ENCODE results near the gene SERPIND1.

Gene SERPIND1

DNA sequence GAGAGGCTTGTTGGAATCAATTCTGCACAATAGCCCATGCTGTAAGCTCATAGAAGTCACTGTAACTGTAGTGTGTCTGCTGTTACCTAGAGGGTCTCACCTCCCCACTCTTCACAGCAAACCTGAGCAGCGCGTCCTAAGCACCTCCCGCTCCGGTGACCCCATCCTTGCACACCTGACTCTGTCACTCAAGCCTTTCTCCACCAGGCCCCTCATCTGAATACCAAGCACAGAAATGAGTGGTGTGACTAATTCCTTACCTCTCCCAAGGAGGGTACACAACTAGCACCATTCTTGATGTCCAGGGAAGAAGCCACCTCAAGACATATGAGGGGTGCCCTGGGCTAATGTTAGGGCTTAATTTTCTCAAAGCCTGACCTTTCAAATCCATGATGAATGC is 13.3 kb downstream of the SERPIND1 start:
- H3K27ac ChIP-seq (ENCODE audit: low read length, poor library complexity, severe bottlenecking): no peak overlapping the region
- H3K79me1 ChIP-seq (replicated peaks; ENCODE audit: low read length, poor library complexity, severe bottlenecking): peaks cover 2% of the 10 kb centered on the region
- H3K27me3 ChIP-seq (ENCODE audit: control insufficient read depth in 1 of 2, insufficient read depth in 1 of 2, low read length in 2 of 2): no peaks in the 10 kb centered on the region
- DNase-seq: no peak
- H3K4me3 ChIP-seq (ENCODE audit: insufficient read depth in 1 of 2, low read depth in 1 of 2, low read length in 2 of 2): no peak overlapping the region
- H2BK15ac ChIP-seq (ENCODE audit: low read depth, poor library complexity, severe bottlenecking): no peak overlapping the region
- H3K9ac ChIP-seq (ENCODE audit: low read length): no peak overlapping the region
- no peak overlapping the region for H3K14ac ChIP-seq (ENCODE audit: low read length in 2 of 2)
- no peak overlapping the region for H3K4ac ChIP-seq (ENCODE audit: low read depth in 1 of 2, low read length in 2 of 2)
- H4K91ac ChIP-seq (ENCODE audit: low read length): no peak overlapping the region
- 97% methylated on average over 4 of the region's 4 CpGs for WGBS
- no peak overlapping the region for H2BK5ac ChIP-seq (ENCODE audit: low read depth, low read length, poor library complexity, severe bottlenecking)
- H3K4me2 ChIP-seq (ENCODE audit: low read length, poor library complexity, severe bottlenecking): no peak overlapping the region
- H4K8ac ChIP-seq (ENCODE audit: low read length): no peak overlapping the region
- no peaks in the 10 kb centered on the region for H3K9me3 ChIP-seq (ENCODE audit: control insufficient read depth, low read length)
- H3K36me3 ChIP-seq (ENCODE audit: control insufficient read depth in 1 of 2, insufficient read depth in 2 of 2, low read depth in 1 of 2, low read length in 2 of 2): peaks cover 36 to 54% of the 10 kb centered on the region in 2 experiments
- no peak overlapping the region for H2BK12ac ChIP-seq (ENCODE audit: low read length in 2 of 2)
- no peak overlapping the region for H3K18ac ChIP-seq (ENCODE audit: low read depth in 1 of 2, low read length in 2 of 2)
- H2AK5ac ChIP-seq (ENCODE audit: low read length, severe bottlenecking): no peak overlapping the region
- H3K4me1 ChIP-seq (ENCODE audit: control insufficient read depth, insufficient read depth, low read depth, low read length): peaks cover 2% of the 10 kb centered on the region
- no peak overlapping the region for H2AFZ ChIP-seq (ENCODE audit: low read depth, low read length)
- no peak overlapping the region for H3K23ac ChIP-seq (ENCODE audit: low read length in 2 of 2)
- no peak overlapping the region for H2BK120ac ChIP-seq (ENCODE audit: low read depth, low read length)

GRCh38 chr22:20787746-20788626 is 14.1 kb downstream of the SERPIND1 start:
- H4K91ac ChIP-seq (ENCODE audit: low read length): no peak overlapping the region
- no peak overlapping the region for H2BK5ac ChIP-seq (ENCODE audit: low read depth, low read length, poor library complexity, severe bottlenecking)
- no peak overlapping the region for H3K27ac ChIP-seq (ENCODE audit: low read length, poor library complexity, severe bottlenecking)
- H2BK12ac ChIP-seq (ENCODE audit: low read length in 2 of 2): no peak overlapping the region
- no peak overlapping the region for H3K23ac ChIP-seq (ENCODE audit: low read length in 2 of 2)
- H4K8ac ChIP-seq (ENCODE audit: low read length): no peak overlapping the region
- no peak overlapping the region for H3K4me2 ChIP-seq (ENCODE audit: low read length, poor library complexity, severe bottlenecking)
- H3K79me1 ChIP-seq (replicated peaks; ENCODE audit: low read length, poor library complexity, severe bottlenecking): peaks cover 2% of the 10 kb centered on the region
- no peak for DNase-seq
- H2BK120ac ChIP-seq (ENCODE audit: low read depth, low read length): no peak overlapping the region
- H3K4ac ChIP-seq (ENCODE audit: low read depth in 1 of 2, low read length in 2 of 2): no peak overlapping the region
- peaks cover 2% of the 10 kb centered on the region for H3K4me1 ChIP-seq (ENCODE audit: control insufficient read depth, insufficient read depth, low read depth, low read length)
- H3K9ac ChIP-seq (ENCODE audit: low read length): no peak overlapping the region
- H3K9me3 ChIP-seq (ENCODE audit: control insufficient read depth, low read length): no peaks in the 10 kb centered on the region
- H3K4me3 ChIP-seq (ENCODE audit: insufficient read depth in 1 of 2, low read depth in 1 of 2, low read length in 2 of 2): no peak overlapping the region
- 98% methylated on average over 2 of the region's 4 CpGs for WGBS
- no peak overlapping the region for H3K14ac ChIP-seq (ENCODE audit: low read length in 2 of 2)
- no peak overlapping the region for H2AK5ac ChIP-seq (ENCODE audit: low read length, severe bottlenecking)
- H3K27me3 ChIP-seq (ENCODE audit: control insufficient read depth in 1 of 2, insufficient read depth in 1 of 2, low read length in 2 of 2): no peaks in the 10 kb centered on the region
- H3K18ac ChIP-seq (ENCODE audit: low read depth in 1 of 2, low read length in 2 of 2): no peak overlapping the region
- no peak overlapping the region for H2AFZ ChIP-seq (ENCODE audit: low read depth, low read length)
- no peak overlapping the region for H2BK15ac ChIP-seq (ENCODE audit: low read depth, poor library complexity, severe bottlenecking)
- peaks cover 43 to 62% of the 10 kb centered on the region in 2 experiments for H3K36me3 ChIP-seq (ENCODE audit: control insufficient read depth in 1 of 2, insufficient read depth in 2 of 2, low read depth in 1 of 2, low read length in 2 of 2)

GRCh38 chr22:20788627-20789344 is 14.9 kb downstream of the SERPIND1 start:
- Histone ChIP-seq H3K18ac (ENCODE audit: low read depth in 1 of 2, low read length in 2 of 2) (no peak overlapping the region), H2BK120ac (ENCODE audit: low read depth, low read length) (no peak overlapping the region), H3K36me3 (ENCODE audit: control insufficient read depth in 1 of 2, insufficient read depth in 2 of 2, low read depth in 1 of 2, low read length in 2 of 2) (peaks cover 43 to 60% of the 10 kb centered on the region in 2 experiments), H3K4me1 (ENCODE audit: control insufficient read depth, insufficient read depth, low read depth, low read length) (peaks cover 2% of the 10 kb centered on the region), H4K8ac (ENCODE audit: low read length) (no peak overlapping the region), H2BK15ac (ENCODE audit: low read depth, poor library complexity, severe bottlenecking) (no peak overlapping the region), H3K27me3 (ENCODE audit: control insufficient read depth in 1 of 2, insufficient read depth in 1 of 2, low read length in 2 of 2) (no peaks in the 10 kb centered on the region), H3K4ac (ENCODE audit: low read depth in 1 of 2, low read length in 2 of 2) (no peak overlapping the region), H2AK5ac (ENCODE audit: low read length, severe bottlenecking) (no peak overlapping the region), H3K9ac (ENCODE audit: low read length) (no peak overlapping the region), H3K9me3 (ENCODE audit: control insufficient read depth, low read length) (no peaks in the 10 kb centered on the region), H3K79me1 (replicated peaks; ENCODE audit: low read length, poor library complexity, severe bottlenecking) (peaks cover 2% of the 10 kb centered on the region), H2AFZ (ENCODE audit: low read depth, low read length) (no peak overlapping the region), H3K27ac (ENCODE audit: low read length, poor library complexity, severe bottlenecking) (no peak overlapping the region), H2BK5ac (ENCODE audit: low read depth, low read length, poor library complexity, severe bottlenecking) (no peak overlapping the region), H4K91ac (ENCODE audit: low read length) (no peak overlapping the region), H3K23ac (ENCODE audit: low read length in 2 of 2) (no peak overlapping the region), H3K4me2 (ENCODE audit: low read length, poor library complexity, severe bottlenecking) (no peak overlapping the region), H2BK12ac (ENCODE audit: low read length in 2 of 2) (no peak overlapping the region), H3K4me3 (ENCODE audit: insufficient read depth in 1 of 2, low read depth in 1 of 2, low read length in 2 of 2) (no peak overlapping the region), H3K14ac (ENCODE audit: low read length in 2 of 2) (no peak overlapping the region)
- WGBS: 94% methylated on average over 5 of the region's 5 CpGs
- no peak for DNase-seq

- Histone ChIP-seq H3K9me3 (ENCODE audit: control insufficient read depth, low read length) (no peaks in the 10 kb centered on the region), H3K18ac (ENCODE audit: low read depth in 1 of 2, low read length in 2 of 2) (no peak overlapping the region), H3K23ac (ENCODE audit: low read length in 2 of 2) (no peak overlapping the region), H3K4me3 (ENCODE audit: insufficient read depth in 1 of 2, low read depth in 1 of 2, low read length in 2 of 2) (no peak overlapping the region), H3K4ac (ENCODE audit: low read depth in 1 of 2, low read length in 2 of 2) (no peak overlapping the region), H4K91ac (ENCODE audit: low read length) (no peak overlapping the region), H3K4me2 (ENCODE audit: low read length, poor library complexity, severe bottlenecking) (no peak overlapping the region), H3K9ac (ENCODE audit: low read length) (no peak overlapping the region), H2BK120ac (ENCODE audit: low read depth, low read length) (no peak overlapping the region), H2AFZ (ENCODE audit: low read depth, low read length) (no peak overlapping the region), H2BK5ac (ENCODE audit: low read depth, low read length, poor library complexity, severe bottlenecking) (no peak overlapping the region), H3K4me1 (ENCODE audit: control insufficient read depth, insufficient read depth, low read depth, low read length) (no peaks in the 10 kb centered on the region), H3K36me3 (ENCODE audit: control insufficient read depth in 1 of 2, insufficient read depth in 2 of 2, low read depth in 1 of 2, low read length in 2 of 2) (peaks cover 56 to 73% of the 10 kb centered on the region in 2 experiments), H2BK12ac (ENCODE audit: low read length in 2 of 2) (no peak overlapping the region), H4K8ac (ENCODE audit: low read length) (no peak overlapping the region), H3K79me1 (replicated peaks; ENCODE audit: low read length, poor library complexity, severe bottlenecking) (peaks cover 2% of the 10 kb centered on the region), H2BK15ac (ENCODE audit: low read depth, poor library complexity, severe bottlenecking) (no peak overlapping the region), H2AK5ac (ENCODE audit: low read length, severe bottlenecking) (no peak overlapping the region), H3K27me3 (ENCODE audit: control insufficient read depth in 1 of 2, insufficient read depth in 1 of 2, low read length in 2 of 2) (no peaks in the 10 kb centered on the region), H3K14ac (ENCODE audit: low read length in 2 of 2) (no peak overlapping the region), H3K27ac (ENCODE audit: low read length, poor library complexity, severe bottlenecking) (no peak overlapping the region)
- 95% methylated on average over 12 of the region's 12 CpGs for WGBS
- no peak for DNase-seq
Observed at GRCh38 chr22:20792221-20792965, 18.5 kb downstream of the SERPIND1 start.

Measured in mesenchymal stem cell (in vitro differentiated cells and primary cell).